Neuron (in vitro differentiated cells): ENCODE data around the gene WWC1.
"Not testable (repeated sequence)": the region's sequence is repeated elsewhere in the genome, so short reads cannot be mapped to it uniquely, and the experiment has no call there.

Source experiments
- H2AFZ ChIP-seq: one replicate; pipeline ENCODE4 v1.6.1; 2013; ENCODE audit warnings: low read depth, mild to moderate bottlenecking, inconsistent platforms, low read length, moderate library complexity
- H3K27me3 ChIP-seq: one replicate; pipeline ENCODE4 v1.6.1; 2013; ENCODE audit warnings: low read length; ENCODE audit not compliant: insufficient read depth
- H3K36me3 ChIP-seq: one replicate; pipeline ENCODE4 v1.6.1; 2013; ENCODE audit warnings: low read length; ENCODE audit not compliant: insufficient read depth
- H3K4me1 ChIP-seq: one replicate; pipeline ENCODE4 v1.6.1; 2013; ENCODE audit warnings: low read length; ENCODE audit not compliant: insufficient read depth
- H3K4me3 ChIP-seq: 2 replicates; pipeline ENCODE4 v1.5.1; 2013; ENCODE audit warnings: mild to moderate bottlenecking, low read length, moderate library complexity
- H3K9me3 ChIP-seq: one replicate; pipeline ENCODE4 v1.6.1; 2013; ENCODE audit warnings: low read length

Gene WWC1

GRCh38 chr5:168305281-168305680, 13.8 kb downstream of the WWC1 start:
- no peak overlapping the region for H3K4me3 ChIP-seq

GRCh38 chr5:168307022-168307421, 15.6 kb downstream of the WWC1 start:
- H3K4me1 ChIP-seq: no peaks in the 10 kb centered on the region

More at GRCh38 chr5:168305281-168305680, 13.8 kb downstream of the WWC1 start:
- Histone ChIP-seq H3K4me1 (peaks cover 8% of the 10 kb centered on the region), H3K9me3 (no peaks in the 10 kb centered on the region), H3K36me3 (no peaks in the 10 kb centered on the region), H2AFZ (no peak overlapping the region), H3K27me3 (no peaks in the 10 kb centered on the region)

GRCh38 chr5:168307925-168308584, 16.6 kb downstream of the WWC1 start:
- H2AFZ ChIP-seq: no peak overlapping the region
- no peaks in the 10 kb centered on the region for H3K4me1 ChIP-seq
- H3K4me3 ChIP-seq: no peak overlapping the region
- no peaks in the 10 kb centered on the region for H3K9me3 ChIP-seq
- H3K27me3 ChIP-seq: no peaks in the 10 kb centered on the region
- no peaks in the 10 kb centered on the region for H3K36me3 ChIP-seq

More at GRCh38 chr5:168307022-168307421, 15.6 kb downstream of the WWC1 start:
- Histone ChIP-seq H3K4me3 (no peak overlapping the region), H2AFZ (no peak overlapping the region), H3K36me3 (no peaks in the 10 kb centered on the region), H3K9me3 (no peaks in the 10 kb centered on the region), H3K27me3 (no peaks in the 10 kb centered on the region)

- no peaks in the 10 kb centered on the region for H3K9me3 ChIP-seq
- no peak overlapping the region for H3K4me3 ChIP-seq
- no peaks in the 10 kb centered on the region for H3K36me3 ChIP-seq
- H3K4me1 ChIP-seq: peaks cover 3% of the 10 kb centered on the region
- H2AFZ ChIP-seq: no peak overlapping the region
- no peaks in the 10 kb centered on the region for H3K27me3 ChIP-seq
Observed at GRCh38 chr5:168308976-168309598, 17.6 kb downstream of the WWC1 start.

GRCh38 chr5:168310541-168310940, 19.1 kb downstream of the WWC1 start:
- not testable (repeated sequence) for H3K36me3 ChIP-seq, H3K9me3 ChIP-seq, H2AFZ ChIP-seq, H3K27me3 ChIP-seq, H3K4me3 ChIP-seq
- H3K4me1 ChIP-seq: peaks cover 14% of the 10 kb centered on the region

GRCh38 chr5:168311061-168311566, 19.7 kb downstream of the WWC1 start:
- no peaks in the 10 kb centered on the region for H3K27me3 ChIP-seq
- H3K4me3 ChIP-seq: no peak overlapping the region
- no peaks in the 10 kb centered on the region for H3K9me3 ChIP-seq
- H3K36me3 ChIP-seq: no peaks in the 10 kb centered on the region
- no peak overlapping the region for H2AFZ ChIP-seq
- H3K4me1 ChIP-seq: peaks cover 20% of the 10 kb centered on the region

GRCh38 chr5:168312606-168313295, 21.3 kb downstream of the WWC1 start:
- Histone ChIP-seq H3K4me1 (peaks cover 36% of the 10 kb centered on the region), H2AFZ (no peak overlapping the region), H3K4me3 (no peak overlapping the region), H3K36me3 (no peaks in the 10 kb centered on the region), H3K27me3 (no peaks in the 10 kb centered on the region), H3K9me3 (no peaks in the 10 kb centered on the region)

- Histone ChIP-seq H3K27me3 (no peaks in the 10 kb centered on the region), H3K4me1 (peaks cover 46% of the 10 kb centered on the region), H3K9me3 (no peaks in the 10 kb centered on the region), H3K36me3 (no peaks in the 10 kb centered on the region), H3K4me3 (no peak overlapping the region), H2AFZ (no peak overlapping the region)
Observed at GRCh38 chr5:168313596-168314204, 22.3 kb downstream of the WWC1 start.

GRCh38 chr5:168314735-168315411, 23.4 kb downstream of the WWC1 start:
- peaks cover 48% of the 10 kb centered on the region for H3K4me1 ChIP-seq

GRCh38 chr5:168315416-168316138, 24.1 kb downstream of the WWC1 start:
- Histone ChIP-seq H2AFZ (no peak overlapping the region), H3K4me1 (peaks cover 48% of the 10 kb centered on the region), H3K36me3 (no peaks in the 10 kb centered on the region), H3K4me3 (peak overlapping the region; percentile 19), H3K27me3 (no peaks in the 10 kb centered on the region), H3K9me3 (no peaks in the 10 kb centered on the region)

More at GRCh38 chr5:168314735-168315411, 23.4 kb downstream of the WWC1 start:
- H2AFZ ChIP-seq: no peak overlapping the region
- no peaks in the 10 kb centered on the region for H3K27me3 ChIP-seq
- H3K36me3 ChIP-seq: no peaks in the 10 kb centered on the region
- no peaks in the 10 kb centered on the region for H3K9me3 ChIP-seq
- H3K4me3 ChIP-seq: no peak overlapping the region

- H3K4me3 ChIP-seq: peak overlapping the region; percentile 19
- H2AFZ ChIP-seq: no peak overlapping the region
- peaks cover 48% of the 10 kb centered on the region for H3K4me1 ChIP-seq
- no peaks in the 10 kb centered on the region for H3K27me3 ChIP-seq
- H3K9me3 ChIP-seq: no peaks in the 10 kb centered on the region
- H3K36me3 ChIP-seq: peaks cover 2% of the 10 kb centered on the region
Observed at GRCh38 chr5:168316139-168316578, 24.7 kb downstream of the WWC1 start.

- Histone ChIP-seq H2AFZ (no peak overlapping the region), H3K9me3 (no peaks in the 10 kb centered on the region), H3K4me3 (no peak overlapping the region), H3K4me1 (peaks cover 48% of the 10 kb centered on the region), H3K27me3 (no peaks in the 10 kb centered on the region), H3K36me3 (peaks cover 2% of the 10 kb centered on the region)
Observed at GRCh38 chr5:168317096-168317520, 25.7 kb downstream of the WWC1 start.
